HS-5 (cell line): ENCODE results near the gene SRCIN1.
"Not testable (repeated sequence)": the region's sequence is repeated elsewhere in the genome, so short reads cannot be mapped to it uniquely, and the experiment has no call there.

ENCODE experiments used
- DNase-seq: peaks from one replicate; pipeline ENCODE4 v3.0.0-alpha.2; 2012; ENCODE audit warnings: low read depth

Gene SRCIN1

GRCh38 chr17:38542286-38542685 is 63.5 kb downstream of the SRCIN1 start:
- no peak for DNase-seq

GRCh38 chr17:38541281-38541680 is 64.5 kb downstream of the SRCIN1 start:
- DNase-seq: no peak

DNA sequence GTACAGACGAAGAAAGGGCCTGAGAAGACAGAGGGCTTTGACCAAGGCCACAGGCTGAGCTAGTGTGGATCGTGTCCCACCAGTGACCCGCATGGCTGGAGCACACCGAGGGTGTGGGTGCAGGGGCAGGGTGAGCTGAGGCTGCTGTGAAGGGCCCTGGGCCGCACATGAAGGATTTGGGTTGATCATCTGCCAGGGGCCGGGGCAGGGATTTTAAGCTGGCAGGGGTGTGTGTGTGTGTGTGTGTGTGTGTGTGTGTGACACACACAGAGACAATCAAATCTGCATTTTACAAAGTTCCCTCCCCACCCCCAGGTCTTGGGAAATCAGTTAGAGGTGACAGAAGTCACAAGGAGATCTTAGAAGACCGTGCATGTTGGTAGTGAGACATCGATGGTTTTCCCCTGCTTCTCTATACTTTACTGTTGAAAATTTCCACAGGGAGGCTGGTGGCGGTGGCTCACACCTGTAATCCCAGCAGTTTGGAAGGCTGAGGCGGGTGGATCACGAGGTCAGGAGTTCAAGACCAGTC is 65.2 kb downstream of the SRCIN1 start:
- DNase-seq: no peak

GRCh38 chr17:38539386-38539785 is 66.4 kb downstream of the SRCIN1 start:
- no peak for DNase-seq

GRCh38 chr17:38538906-38539305 is 66.8 kb downstream of the SRCIN1 start:
- no peak for DNase-seq

GRCh38 chr17:38536661-38537060 is 69.1 kb downstream of the SRCIN1 start:
- no peak for DNase-seq

DNA sequence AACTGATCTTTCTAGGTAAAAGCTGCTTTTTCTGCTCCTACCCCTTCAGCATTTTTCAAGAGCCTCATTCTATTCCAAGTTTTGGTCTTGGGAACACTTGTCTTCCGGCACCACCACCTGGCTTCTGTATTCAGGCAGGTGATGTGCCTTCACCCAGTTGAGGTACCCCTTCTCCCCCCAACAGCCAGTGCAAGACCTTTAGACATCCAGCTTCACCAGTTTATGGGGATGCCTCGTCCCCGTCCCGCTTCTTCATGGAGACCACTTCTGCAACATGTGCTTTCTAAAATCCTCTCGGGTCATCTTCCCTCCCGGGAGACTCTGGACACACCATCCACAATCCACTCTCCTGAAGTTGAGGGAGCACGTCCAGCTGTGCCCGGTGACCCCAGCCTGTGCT is 69.9 kb downstream of the SRCIN1 start:
- DNase-seq: no peak

GRCh38 chr17:38534498-38534885 is 71.3 kb downstream of the SRCIN1 start:
- DNase-seq: no peak

- no peak for DNase-seq
These were observed 71.8 kb downstream of the SRCIN1 start for GRCh38 chr17:38533866-38534497.

- DNase-seq: no peak
These were observed 72.5 kb downstream of the SRCIN1 start for GRCh38 chr17:38533241-38533640.

DNA sequence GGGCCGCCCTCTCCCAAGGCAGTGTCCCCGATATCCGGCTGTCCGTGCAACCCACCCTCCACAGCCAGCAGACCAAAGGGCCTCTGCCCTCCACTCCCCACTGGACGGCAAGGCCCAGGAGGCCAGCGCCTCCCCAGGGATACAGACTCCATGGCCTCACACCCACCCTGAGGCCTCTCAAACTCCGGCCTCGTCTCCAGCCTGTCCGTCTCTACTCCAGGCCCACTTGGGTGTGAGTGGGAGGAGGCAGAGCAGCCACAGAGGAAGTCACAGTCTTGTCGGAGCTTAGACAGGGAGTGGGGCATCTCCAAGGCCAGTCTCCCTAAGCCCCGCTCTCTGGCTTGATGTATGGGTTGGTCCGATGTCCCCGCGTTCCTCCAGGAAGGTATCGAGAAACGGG is 73.3 kb downstream of the SRCIN1 start:
- no peak for DNase-seq

DNA sequence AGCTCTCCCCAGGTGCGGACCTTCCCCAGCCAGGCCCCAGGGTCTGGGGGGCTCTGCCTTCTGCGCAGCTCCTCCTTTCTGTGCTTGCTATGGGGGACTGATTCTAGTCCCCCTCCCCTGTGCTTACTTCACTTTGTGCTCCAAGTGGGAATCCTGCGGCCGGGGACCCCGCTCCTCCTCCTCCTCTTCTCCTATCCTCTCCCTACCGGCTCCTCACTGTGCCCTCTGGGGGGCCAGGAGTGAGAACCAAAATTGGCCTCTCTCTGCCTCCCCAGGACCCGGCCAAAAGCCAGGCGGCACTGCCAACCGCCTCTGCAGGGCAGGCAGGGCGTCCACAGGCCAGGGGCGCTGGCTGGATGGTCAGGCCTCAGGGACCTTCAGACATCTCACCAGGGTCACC is 74.0 kb downstream of the SRCIN1 start:
- not testable (repeated sequence) for DNase-seq

- not testable (repeated sequence) for DNase-seq
These were observed 74.9 kb downstream of the SRCIN1 start for GRCh38 chr17:38530856-38531255.

GRCh38 chr17:38528141-38528540 is 77.6 kb downstream of the SRCIN1 start:
- not testable (repeated sequence) for DNase-seq

GRCh38 chr17:38526526-38526925 is 79.2 kb downstream of the SRCIN1 start:
- not testable (repeated sequence) for DNase-seq

- no peak for DNase-seq
These were observed 93.2 kb downstream of the SRCIN1 start for GRCh38 chr17:38512473-38513058.

DNA sequence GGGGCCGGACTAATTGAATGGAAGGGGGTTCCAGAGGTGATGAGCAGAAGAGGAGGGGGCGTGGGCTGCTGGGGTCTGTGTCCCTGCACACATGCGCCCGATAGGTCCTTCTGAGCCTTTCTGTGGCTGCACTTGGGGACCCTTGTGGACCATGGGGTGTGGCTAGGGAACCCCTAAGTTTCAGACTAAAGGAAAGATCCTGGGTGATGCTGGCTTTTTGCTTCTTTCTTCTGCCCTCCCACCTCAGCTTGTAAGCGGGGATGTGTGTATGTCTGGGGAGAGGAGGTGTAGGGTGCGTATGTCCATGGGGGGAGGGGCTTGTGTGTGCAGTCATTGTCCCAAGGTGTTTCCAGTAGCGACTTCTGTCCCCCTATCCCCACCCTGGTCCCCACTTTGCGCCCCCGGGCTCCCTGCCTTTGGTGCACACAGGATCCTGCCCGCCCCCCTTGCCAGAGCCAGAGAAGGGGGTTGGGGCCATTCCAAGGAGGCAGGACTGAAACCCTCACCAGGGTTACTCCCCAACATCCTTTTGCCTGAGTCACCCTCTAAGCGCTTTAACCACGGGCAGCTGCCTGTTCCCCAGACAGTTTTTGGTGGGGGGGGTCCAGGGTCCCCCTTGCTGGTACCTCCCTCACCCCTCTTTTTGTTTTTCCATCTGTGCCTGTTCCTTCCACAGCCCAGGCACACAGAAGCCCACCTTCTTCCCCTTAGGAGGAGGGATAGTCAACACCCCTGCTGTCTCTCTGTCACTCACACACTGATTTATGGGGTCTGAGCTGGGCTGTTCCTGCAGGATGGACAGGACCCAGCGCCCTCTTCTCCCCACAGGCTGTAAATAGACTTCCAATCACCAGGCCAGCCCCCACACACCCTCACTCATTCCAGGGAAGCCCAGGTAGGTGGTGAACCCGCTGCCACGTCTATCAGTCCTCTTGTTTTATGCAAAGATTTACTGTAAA is 94.3 kb downstream of the SRCIN1 start:
- DNase-seq: no peak

- DNase-seq: no peak
These were observed 95.2 kb downstream of the SRCIN1 start for GRCh38 chr17:38510421-38511149.

DNA sequence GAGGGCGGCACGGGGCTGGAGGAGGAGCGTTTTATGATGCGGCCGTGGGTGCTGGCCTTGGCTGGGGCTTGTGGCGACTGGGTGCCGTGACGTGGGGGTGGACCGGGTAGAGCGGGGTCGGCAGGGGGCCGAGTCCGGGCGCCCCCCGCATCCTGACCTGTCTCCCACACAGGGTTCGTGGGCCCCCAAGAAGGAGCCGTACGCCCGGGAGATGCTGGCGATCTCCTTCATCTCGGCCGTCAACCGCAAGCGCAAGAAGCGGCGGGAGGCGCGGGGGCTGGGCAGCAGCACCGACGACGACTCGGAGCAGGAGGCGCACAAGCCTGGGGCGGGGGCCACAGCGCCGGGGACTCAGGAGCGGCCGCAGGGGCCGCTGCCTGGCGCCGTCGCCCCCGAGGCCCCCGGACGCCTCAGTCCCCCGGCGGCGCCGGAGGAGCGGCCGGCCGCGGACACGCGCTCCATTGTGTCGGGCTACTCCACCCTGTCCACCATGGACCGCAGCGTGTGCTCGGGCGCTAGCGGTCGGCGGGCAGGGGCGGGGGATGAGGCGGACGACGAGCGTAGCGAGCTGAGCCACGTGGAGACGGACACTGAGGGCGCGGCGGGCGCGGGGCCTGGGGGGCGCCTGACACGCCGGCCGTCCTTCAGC is 95.9 kb downstream of the SRCIN1 start:
- no peak for DNase-seq

DNA sequence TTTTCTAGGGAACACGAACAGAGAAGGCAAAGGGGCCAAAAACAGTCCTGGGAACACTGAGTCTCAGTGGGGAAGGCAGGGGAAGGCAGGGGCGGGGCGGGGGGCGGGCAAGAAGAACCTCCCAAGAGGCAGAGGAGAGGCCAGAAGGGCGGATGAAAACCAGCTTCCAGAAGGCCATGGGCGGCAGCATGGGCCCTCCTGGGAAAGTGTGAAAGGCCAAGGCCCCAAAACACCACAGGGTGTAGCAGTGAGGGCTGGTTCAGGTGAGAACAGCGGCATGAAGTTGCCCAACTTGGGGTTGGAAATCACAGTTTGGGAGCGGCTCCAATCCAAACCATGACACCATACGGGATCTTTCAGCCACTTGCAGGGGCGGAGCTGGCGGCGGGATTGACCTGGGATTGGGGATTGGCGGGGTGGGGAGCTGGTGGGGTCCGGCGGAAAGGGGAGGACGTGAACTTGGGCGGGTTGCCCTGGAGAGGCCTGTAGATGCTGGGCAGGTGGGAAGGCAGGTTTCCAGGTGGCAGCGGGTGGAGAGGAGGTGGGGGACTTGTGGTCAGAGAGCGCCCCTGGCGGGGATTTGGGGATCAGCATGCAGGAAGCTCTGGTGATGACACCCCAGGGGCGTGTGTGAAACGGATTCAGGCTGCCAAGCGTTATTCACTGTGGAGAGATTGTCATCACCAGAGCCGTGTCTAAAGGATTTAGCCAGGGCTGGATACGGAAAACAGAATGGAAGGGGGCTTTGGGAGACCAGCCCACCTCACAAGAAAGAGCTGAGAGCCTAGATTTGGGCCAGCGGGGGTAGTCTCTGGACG is 96.6 kb downstream of the SRCIN1 start:
- no peak for DNase-seq

DNA sequence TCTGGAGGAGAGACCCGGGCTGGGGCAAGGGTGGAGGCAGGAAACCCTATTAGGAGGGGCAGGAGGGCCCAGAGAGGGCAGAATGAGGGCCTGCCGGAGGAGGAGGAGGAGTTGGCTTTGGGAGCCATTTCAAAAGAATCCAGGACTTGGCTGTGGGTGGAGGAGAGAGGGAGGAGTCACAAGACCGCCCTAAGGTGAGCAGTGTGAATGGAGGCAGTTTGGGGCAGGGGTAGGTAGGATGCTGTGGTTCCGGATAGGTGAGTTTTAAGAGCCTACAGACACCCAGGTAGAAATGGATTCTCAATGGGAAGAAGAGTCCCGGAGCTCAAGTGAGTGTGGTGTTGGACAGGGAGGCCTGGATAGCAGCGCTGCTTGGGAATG is 97.2 kb downstream of the SRCIN1 start:
- DNase-seq: no peak
